K562 (cell line): Measurements from ENCODE around the gene MADD. TPM values are rescaled to one million over a fixed set of nuclear protein-coding genes. Genes with fewer than 3 reads are reported as not detected.

ENCODE experiments used
- ATAC-seq: fragments of 200-7000 bp; cut with Tn5 transposase; 3 replicates; pipeline ENCODE4 v1.9.1; 2020; ENCODE audit warnings: moderate library complexity
- BruUV-seq: library from RNA; stranded (reverse); fragments of 400-500 nt; replicated peaks from 2 replicates; lab custom pipeline; 2021; lab: Mats Ljungman, UMichigan
- CTCF ChIA-PET: fragments of 300-600 bp; formaldehyde crosslinking; extraction: SDS; loops from one replicate; lab custom pipeline; 2021; ENCODE audit warnings: low intra/inter-chr PET ratio; lab: Yijun Ruan, JAX
- POLR2A ChIA-PET: fragments of 300-600, 350-650 bp; sonication (Branson Sonifier 250); formaldehyde crosslinking; extraction: SDS; loops from one replicate; lab custom pipeline; 2021; ENCODE audit warnings: antibody characterized with exemption, inconsistent platforms; lab: Yijun Ruan, JAX
- DNase-seq, 4 experiments: peaks; one replicate each; pipeline versions ENCODE4 v3.0.0 to v3.0.0-alpha.2; 2011 to 2018; ENCODE audit warnings: low spot score in 3 of 4, mixed read lengths in 3 of 4; ENCODE audit errors: extremely low read depth in 1 of 4
- FAIRE-seq: peaks from 2 replicates; lab custom pipeline; 2011; peaks lifted over from hg19 to GRCh38; lab: Jason Lieb, UNC
- H2AFZ ChIP-seq: 2 replicates; pipeline ENCODE4 v1.6.0; 2011; ENCODE audit warnings: low read depth, low read length, control low read depth, inconsistent platforms
- H3K27ac ChIP-seq: fragments of 200-600 bp; 3 replicates; pipeline ENCODE4 v1.8.0; 2011; ENCODE audit warnings: low read depth, mild to moderate bottlenecking, control low read depth, inconsistent platforms, low read length, moderate library complexity, mixed read lengths; ENCODE audit errors: extremely low read depth
- H3K27me3 ChIP-seq, 2 experiments: fragments of 300-600 bp in 1 of 2; 2 replicates in 1 of 2; 3 replicates in 1 of 2; pipeline versions ENCODE4 v1.6.0 to v1.8.0; 2011; ENCODE audit warnings: inconsistent platforms in 2 of 2, low read length in 2 of 2, mild to moderate bottlenecking in 1 of 2, mixed read lengths in 1 of 2, moderate library complexity in 1 of 2; ENCODE audit not compliant: control insufficient read depth in 2 of 2, insufficient read depth in 2 of 2
- H3K36me3 ChIP-seq: fragments of 300-600 bp; 3 replicates; pipeline ENCODE4 v1.8.0; 2011; ENCODE audit warnings: mild to moderate bottlenecking, low read length, inconsistent platforms; ENCODE audit not compliant: control insufficient read depth, insufficient read depth
- H3K4me1 ChIP-seq, 2 experiments: fragments of 200-600 bp in 1 of 2; replicated peaks in 1 of 2; 2 replicates in 1 of 2; 3 replicates in 1 of 2; pipeline versions ENCODE4 v1.5.1 to v1.8.0; 2011; ENCODE audit warnings: inconsistent platforms in 2 of 2, low read length in 2 of 2, mild to moderate bottlenecking in 1 of 2, mixed read lengths in 1 of 2, moderate library complexity in 1 of 2; ENCODE audit not compliant: control insufficient read depth in 2 of 2, insufficient read depth in 2 of 2
- H3K4me2 ChIP-seq: 2 replicates; pipeline ENCODE4 v1.6.1; 2011; ENCODE audit warnings: low read length, control low read depth, inconsistent platforms, mixed read lengths; ENCODE audit not compliant: insufficient read depth
- H3K4me3 ChIP-seq: fragments of 200-600 bp; sonication (generic), shearing (Covaris generic); 2 replicates; pipeline ENCODE4 v1.5.1; 2016; ENCODE audit warnings: control low read depth, inconsistent platforms
- H3K79me2 ChIP-seq: fragments of 200-600 bp; 3 replicates; pipeline ENCODE4 v1.8.0; 2011; ENCODE audit warnings: low read length, inconsistent platforms; ENCODE audit not compliant: control insufficient read depth, insufficient read depth
- H3K9ac ChIP-seq, 2 experiments: 2 replicates each; pipeline versions ENCODE4 v1.6.0 to v1.6.1; 2011; ENCODE audit warnings: low read depth in 2 of 2, low read length in 2 of 2, control low read depth in 1 of 2, inconsistent platforms in 1 of 2, mild to moderate bottlenecking in 1 of 2, mixed read lengths in 1 of 2; ENCODE audit not compliant: insufficient read depth in 1 of 2
- H3K9me1 ChIP-seq: one replicate; pipeline ENCODE4 v1.6.0; 2011; ENCODE audit warnings: inconsistent platforms, mild to moderate bottlenecking, low read length, moderate library complexity; ENCODE audit not compliant: control insufficient read depth, insufficient read depth
- H3K9me3 ChIP-seq: replicated peaks from 2 replicates; pipeline ENCODE4 v1.5.1; 2011; ENCODE audit warnings: low read depth, low read length, inconsistent platforms; ENCODE audit not compliant: control insufficient read depth, insufficient read depth
- H4K20me1 ChIP-seq: replicated peaks from 2 replicates; pipeline ENCODE4 v1.6.1; 2011; ENCODE audit warnings: low read length, inconsistent platforms, mixed read lengths; ENCODE audit not compliant: control insufficient read depth, insufficient read depth
- ATF2 ChIP-seq: sonication (generic); formaldehyde crosslinking; IDR thresholded peaks from 2 replicates; pipeline ENCODE4 v1.8.1; 2022; ENCODE audit warnings: missing genetic modification reagents
- CAMTA2 ChIP-seq: fragments of 250-450 bp; sonication (Bioruptor Pico); conservative IDR thresholded peaks from 2 replicates; pipeline ENCODE4 v1.5.1; 2022
- CREM ChIP-seq: IDR thresholded peaks from 2 replicates; pipeline ENCODE4 v1.6.1; 2014; ENCODE audit warnings: antibody characterized with exemption, low read depth
- CXXC5 ChIP-seq: fragments of 250-450 bp; sonication (Bioruptor Pico); IDR thresholded peaks from 2 replicates; pipeline ENCODE4 v1.8.0; 2022; ENCODE audit warnings: inconsistent platforms, mild to moderate bottlenecking, moderate library complexity
- ESRRB ChIP-seq: fragments of 250-450 bp; sonication (Bioruptor Pico); IDR thresholded peaks from 2 replicates; pipeline ENCODE4 v1.5.0; 2020; ENCODE audit warnings: mild to moderate bottlenecking, moderate library complexity, borderline replicate concordance
- HNRNPUL1 ChIP-seq: fragments of 200-400 bp; formaldehyde crosslinking; IDR thresholded peaks from 2 replicates; pipeline ENCODE4 v1.6.1; 2017; ENCODE audit warnings: low read length
- KDM1A ChIP-seq, 2 experiments: fragments of 450-650 bp; IDR thresholded peaks; 2 replicates each; pipeline ENCODE4 v1.6.1; 2016; ENCODE audit warnings: mild to moderate bottlenecking in 2 of 2
- SP1 ChIP-seq: sonication (generic); formaldehyde crosslinking; IDR thresholded peaks from 2 replicates; pipeline ENCODE4 v1.8.1; 2022; ENCODE audit warnings: mild to moderate bottlenecking, missing genetic modification reagents
- ZFX ChIP-seq: sonication (generic); formaldehyde crosslinking; IDR thresholded peaks from 2 replicates; pipeline ENCODE4 v1.8.0; 2022; ENCODE audit warnings: mild to moderate bottlenecking, missing genetic modification reagents, moderate library complexity
- ZNF12 ChIP-seq: sonication (generic); formaldehyde crosslinking; IDR thresholded peaks from 2 replicates; pipeline ENCODE4 v1.4.0; 2020; ENCODE audit warnings: mild to moderate bottlenecking, missing genetic modification reagents
- ZNF551 ChIP-seq: fragments of 250-450 bp; sonication (Bioruptor Pico); IDR thresholded peaks from 2 replicates; pipeline ENCODE4 v1.5.0; 2021; ENCODE audit warnings: mild to moderate bottlenecking, moderate library complexity
- WGBS: fragments of 100-300 bp; shearing (Covaris generic); methylation state at CpG from one replicate; pipeline ENCODE4 v1.1.6; 2016; ENCODE audit warnings: low coverage, mixed read lengths; ENCODE audit not compliant: insufficient coverage; ENCODE audit errors: missing lambda C conversion rate; 5-methylcytosine and 5-hydroxymethylcytosine counted together
- in situ Hi-C: fragments of 300-500 bp; cut with MboI; formaldehyde crosslinking; loops from 4 replicates; pipeline ENCODE4 v1.15.0; 2018; ENCODE audit warnings: inconsistent platforms, mixed read lengths
- intact Hi-C: fragments of 100-400 bp; cut with micrococcal nuclease; formaldehyde crosslinking; loops from 2 replicates; pipeline ENCODE4 v1.14.2; 2022
- polyA plus RNA-seq, 8 experiments: library from polyadenylated mRNA; depleted of rRNA in 4 of 8; stranded (reverse) in 5 of 8; unstranded in 3 of 8; fragments of >200 nt; fragmentation: Nextera tagmentation in 2 of 8; fragmentation: Illumina TruSeq in 1 of 8; extraction: Ambion mirVana in 2 of 8; extraction: Trizol in 1 of 8; gene quantifications; 2 replicates each; pipeline versions ENCODE4 v1.2.1 to v1.2.3, GENCODE V29; 2011 to 2014; ENCODE audit warnings: inconsistent platforms in 1 of 8, missing spikeins in 1 of 8
- total RNA-seq, 7 experiments: library from RNA; depleted of rRNA in 6 of 7; stranded (reverse); fragments of >200 nt in 6 of 7; fragmentation: Illumina TruSeq in 2 of 7; extraction: Trizol in 2 of 7; gene quantifications; 2 replicates each; pipeline versions ENCODE4 v1.2.1 to v1.2.3, GENCODE V29; 2011 to 2021; ENCODE audit warnings: low replicate concordance in 1 of 7
- TF ChIP-seq, protein P1 (sequence below): fragments of 450-650 bp; IDR thresholded peaks from 2 replicates; pipeline ENCODE4 v1.6.1; 2016

MADD gene
- total and polyA plus RNA-seq, 9 of the 15 experiments (the other 6 are each of a cell fraction or from before 2014, with no cell fraction given), result 0.68 to 57.6 (median 33.6) TPM

- TF ChIP-seq ATF2 (CRISPR knock-in tag) (no peak), CAMTA2 (CRISPR knock-in tag) (no peak)
Observed at GRCh38 chr11:47360341-47360740, 90.4 kb downstream of the MADD start (continued).

GRCh38 chr11:47361419-47361818 is 91.5 kb downstream of the MADD start:
- intact Hi-C loops, result no loop called here
- Histone ChIP-seq H3K9ac (peak overlapping the region; percentile 4 to 83; a peak in 2 of 4 replicates), H3K4me1 (peaks cover 6 to 26% of the 10 kb centered on the region in 2 experiments; a peak in 4 of 5 replicates), H4K20me1 (no peaks in the 10 kb centered on the region), H3K36me3 (0 out of 3 replicates have a peak, but pooled peaks cover 3% of the 10 kb centered on the region), H3K27ac (peak overlapping the region; percentile 10; the same call in 1 of the 3 replicates), H3K4me2 (peak overlapping the region; percentile 10; the same call in 1 of the 2 replicates), H3K9me3 (peaks cover 7% of the 10 kb centered on the region; the same call in 1 of the 2 replicates), H3K27me3 (no peaks in the 10 kb centered on the region), H3K9me1 (peaks cover 2% of the 10 kb centered on the region), H3K79me2 (no peaks in the 10 kb centered on the region), H2AFZ (peak overlapping the region; percentile 78), H3K4me3 (no peak overlapping the region)
- ChIA-PET POLR2A (no interaction called here), CTCF (no interaction called here)
- BruUV-seq, result no TSS peak
- WGBS, result 50% methylated on average over 13 of the region's 13 CpGs
- FAIRE-seq (peak; percentile 59), ATAC-seq (peak; percentile 68), DNase-seq (no peak)
- in situ Hi-C loops, result no loop called here
- TF ChIP-seq ESRRB (CRISPR knock-in tag), result no peak
- TF ChIP-seq ZNF551 (CRISPR knock-in tag), result no peak
- no peak for TF ChIP-seq ZFX (CRISPR knock-in tag)
- TF ChIP-seq HNRNPUL1, result no peak
- no peak for TF ChIP-seq CXXC5
- 0 out of 2 replicates have a peak, but pooled peaks have one; percentile 1 for TF ChIP-seq CREM
- TF ChIP-seq SP1 (CRISPR knock-in tag), result no peak
- 0 out of 4 replicates have a peak, but pooled peaks of 1 of the 2 experiments have one; percentile 37 for TF ChIP-seq KDM1A (IDR thresholded peaks at IDR 0.05)
- TF ChIP-seq, protein P1, sequence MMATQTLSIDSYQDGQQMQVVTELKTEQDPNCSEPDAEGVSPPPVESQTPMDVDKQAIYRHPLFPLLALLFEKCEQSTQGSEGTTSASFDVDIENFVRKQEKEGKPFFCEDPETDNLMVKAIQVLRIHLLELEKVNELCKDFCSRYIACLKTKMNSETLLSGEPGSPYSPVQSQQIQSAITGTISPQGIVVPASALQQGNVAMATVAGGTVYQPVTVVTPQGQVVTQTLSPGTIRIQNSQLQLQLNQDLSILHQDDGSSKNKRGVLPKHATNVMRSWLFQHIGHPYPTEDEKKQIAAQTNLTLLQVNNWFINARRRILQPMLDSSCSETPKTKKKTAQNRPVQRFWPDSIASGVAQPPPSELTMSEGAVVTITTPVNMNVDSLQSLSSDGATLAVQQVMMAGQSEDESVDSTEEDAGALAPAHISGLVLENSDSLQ, result no peak
- TF ChIP-seq ZNF12 (CRISPR knock-in tag), result no peak
